HG03175 (cell line): ENCODE data around the gene MLXIP.

ENCODE experiments used
- ATAC-seq: cut with Tn5 transposase; IDR thresholded peaks from one replicate; pipeline ENCODE4 v1.9.1; 2021; ENCODE audit warnings: mild to moderate bottlenecking, moderate library complexity; ENCODE audit not compliant: unreplicated experiment

MLXIP gene

GRCh38 chr12:122079033-122079531, 526 bp downstream of the MLXIP start:
- ATAC-seq, result no peak

- no peak for ATAC-seq
Measured at GRCh38 chr12:122079532-122080081, 1.1 kb downstream of the MLXIP start.

- no peak for ATAC-seq
Measured at GRCh38 chr12:122080149-122081082, 1.9 kb downstream of the MLXIP start.

- ATAC-seq, result no peak
Measured at GRCh38 chr12:122081083-122081696, 2.6 kb downstream of the MLXIP start.

- peak; percentile 55 for ATAC-seq
Measured at GRCh38 chr12:122081697-122082221, 3.2 kb downstream of the MLXIP start.

GRCh38 chr12:122082621-122083356, 4.2 kb downstream of the MLXIP start:
- ATAC-seq, result no peak

GRCh38 chr12:122084857-122085405, 6.4 kb downstream of the MLXIP start:
- ATAC-seq, result no peak

- ATAC-seq, result no peak
Measured at GRCh38 chr12:122085591-122085990, 7.0 kb downstream of the MLXIP start.

- no peak for ATAC-seq
Measured at GRCh38 chr12:122086116-122086515, 7.6 kb downstream of the MLXIP start.

- ATAC-seq, result no peak
Measured at GRCh38 chr12:122086641-122087285, 8.2 kb downstream of the MLXIP start.

- no peak for ATAC-seq
Measured at GRCh38 chr12:122087431-122088178, 9.0 kb downstream of the MLXIP start.

- ATAC-seq, result no peak
Measured at GRCh38 chr12:122088179-122088810, 9.7 kb downstream of the MLXIP start.

GRCh38 chr12:122089077-122089476, 10.5 kb downstream of the MLXIP start:
- no peak for ATAC-seq

GRCh38 chr12:122090759-122091515, 12.4 kb downstream of the MLXIP start:
- no peak for ATAC-seq

GRCh38 chr12:122093098-122093883, 14.7 kb downstream of the MLXIP start:
- ATAC-seq, result no peak

- no peak for ATAC-seq
Measured at GRCh38 chr12:122094137-122094734, 15.7 kb downstream of the MLXIP start.
